DMS153 treated with DMSO at 0.1 percent for 48 hours (cell line): ENCODE measurements around the gene GAP43.
A peak's percentile ranks its signal among the peaks of the same experiment; 100 is the strongest.

Experiments used
- DNase-seq: peaks from one replicate; lab custom pipeline; 2025; ENCODE audit not compliant: unreplicated experiment; lab: John Stamatoyannopoulos, UW

The GAP43 gene

GRCh38 chr3:115660646-115661337 is 37.5 kb downstream of the GAP43 start:
- no peak for DNase-seq

- DNase-seq, result no peak
Measured at GRCh38 chr3:115662356-115662755, 39.0 kb downstream of the GAP43 start.

- no peak for DNase-seq
Measured at GRCh38 chr3:115663414-115663813, 40.1 kb downstream of the GAP43 start.

- DNase-seq, result no peak
Measured at GRCh38 chr3:115666081-115666480, 42.8 kb downstream of the GAP43 start.

GRCh38 chr3:115666920-115667737 is 43.8 kb downstream of the GAP43 start:
- DNase-seq, result no peak

GRCh38 chr3:115667738-115668065 is 44.4 kb downstream of the GAP43 start:
- no peak for DNase-seq

GRCh38 chr3:115670911-115671310 is 47.6 kb downstream of the GAP43 start:
- no peak for DNase-seq

- no peak for DNase-seq
Measured at GRCh38 chr3:115671761-115672455, 48.6 kb downstream of the GAP43 start.

- DNase-seq, result no peak
Measured at GRCh38 chr3:115673881-115674280, 50.6 kb downstream of the GAP43 start.

GRCh38 chr3:115676336-115676735 is 53.0 kb downstream of the GAP43 start:
- no peak for DNase-seq

GRCh38 chr3:115680803-115681345 is 57.6 kb downstream of the GAP43 start:
- DNase-seq, result no peak

GRCh38 chr3:115681736-115682135 is 58.4 kb downstream of the GAP43 start:
- DNase-seq, result no peak

GRCh38 chr3:115683305-115683704 is 60.0 kb downstream of the GAP43 start:
- no peak for DNase-seq

GRCh38 chr3:115683773-115684172 is 60.5 kb downstream of the GAP43 start:
- no peak for DNase-seq

GRCh38 chr3:115685097-115685496 is 61.8 kb downstream of the GAP43 start:
- no peak for DNase-seq

GRCh38 chr3:115687721-115688120 is 64.4 kb downstream of the GAP43 start:
- DNase-seq, result no peak

- DNase-seq, result no peak
Measured at GRCh38 chr3:115688418-115688817, 65.1 kb downstream of the GAP43 start.

- no peak for DNase-seq
Measured at GRCh38 chr3:115689928-115690327, 66.6 kb downstream of the GAP43 start.

- DNase-seq, result no peak
Measured at GRCh38 chr3:115691964-115692363, 68.7 kb downstream of the GAP43 start.

- DNase-seq, result peak; percentile 91
Measured at GRCh38 chr3:115692887-115693524, 69.7 kb downstream of the GAP43 start.

GRCh38 chr3:115693868-115694267 is 70.6 kb downstream of the GAP43 start:
- DNase-seq, result peak; percentile 55
